Calu3 (cell line): Measurements from ENCODE around the gene POTEE. TPM values are rescaled to one million over a fixed set of nuclear protein-coding genes. Genes with fewer than 3 reads are reported as not detected.
"Not testable (repeated sequence)": the region's sequence is repeated elsewhere in the genome, so short reads cannot be mapped to it uniquely, and the experiment has no call there.

Source experiments
- BruUV-seq: library from RNA; stranded (reverse); fragments of 400-500 nt; replicated peaks from 2 replicates; lab custom pipeline; 2021; lab: Mats Ljungman, UMichigan
- CTCF ChIA-PET: fragments of 300-600 bp; sonication (Branson Sonifier 250); formaldehyde crosslinking; loops from one replicate; lab custom pipeline; 2022; ENCODE audit warnings: antibody characterized with exemption; lab: Charles Lee
- DNase-seq: peaks from one replicate; pipeline ENCODE4 v3.0.0; 2022
- H3K27ac Mint-ChIP-seq: one replicate; pipeline ENCODE4 v1.8.0; 2022; ENCODE audit warnings: mixed read lengths; ENCODE audit not compliant: unreplicated experiment
- H3K27me3 Mint-ChIP-seq: one replicate; pipeline ENCODE4 v1.8.0; 2022; ENCODE audit warnings: mixed read lengths; ENCODE audit not compliant: unreplicated experiment
- H3K36me3 Mint-ChIP-seq: one replicate; pipeline ENCODE4 v1.8.0; 2022; ENCODE audit warnings: mild to moderate bottlenecking, moderate library complexity, mixed read lengths; ENCODE audit not compliant: insufficient read depth, unreplicated experiment
- H3K4me1 Mint-ChIP-seq: one replicate; pipeline ENCODE4 v1.8.0; 2022; ENCODE audit warnings: mild to moderate bottlenecking, low read depth, mixed read lengths; ENCODE audit not compliant: unreplicated experiment
- H3K4me3 Mint-ChIP-seq: one replicate; pipeline ENCODE4 v1.8.0; 2022; ENCODE audit warnings: mild to moderate bottlenecking, low read depth, moderate library complexity, mixed read lengths; ENCODE audit not compliant: unreplicated experiment
- H3K9me3 Mint-ChIP-seq: one replicate; pipeline ENCODE4 v1.8.0; 2022; ENCODE audit warnings: low read depth, mixed read lengths; ENCODE audit not compliant: unreplicated experiment
- intact Hi-C: fragments of 100-400 bp; cut with micrococcal nuclease; formaldehyde crosslinking; loops from one replicate; pipeline ENCODE4 v1.10.0; 2022; ENCODE audit not compliant: unreplicated experiment
- total RNA-seq: library from RNA; stranded (reverse); gene quantifications from 2 replicates; pipeline ENCODE4 v1.2.3, GENCODE V29; 2022
- TF ChIP-seq, protein P1 (sequence below): fragments of 200-600 bp; IDR thresholded peaks from one replicate; pipeline ENCODE4 v1.8.0; 2022; ENCODE audit warnings: antibody characterized with exemption; ENCODE audit not compliant: unreplicated experiment

POTEE gene
- total RNA-seq, 1 experiment from 2014 or later, result 0.31 TPM

GRCh38 chr2:131201098-131201497 lies 8.2 kb upstream of the POTEE start:
- intact Hi-C loops, result no loop called here
- H3K27ac Mint-ChIP-seq, result no peak overlapping the region
- no peaks in the 10 kb centered on the region for H3K9me3 Mint-ChIP-seq
- no peak for DNase-seq
- H3K36me3 Mint-ChIP-seq, result no peaks in the 10 kb centered on the region
- CTCF ChIA-PET, result no interaction called here
- no TSS peak for BruUV-seq
- H3K4me1 Mint-ChIP-seq, result peaks cover 8% of the 10 kb centered on the region
- no peak overlapping the region for H3K4me3 Mint-ChIP-seq
- no peaks in the 10 kb centered on the region for H3K27me3 Mint-ChIP-seq
- TF ChIP-seq, protein P1, sequence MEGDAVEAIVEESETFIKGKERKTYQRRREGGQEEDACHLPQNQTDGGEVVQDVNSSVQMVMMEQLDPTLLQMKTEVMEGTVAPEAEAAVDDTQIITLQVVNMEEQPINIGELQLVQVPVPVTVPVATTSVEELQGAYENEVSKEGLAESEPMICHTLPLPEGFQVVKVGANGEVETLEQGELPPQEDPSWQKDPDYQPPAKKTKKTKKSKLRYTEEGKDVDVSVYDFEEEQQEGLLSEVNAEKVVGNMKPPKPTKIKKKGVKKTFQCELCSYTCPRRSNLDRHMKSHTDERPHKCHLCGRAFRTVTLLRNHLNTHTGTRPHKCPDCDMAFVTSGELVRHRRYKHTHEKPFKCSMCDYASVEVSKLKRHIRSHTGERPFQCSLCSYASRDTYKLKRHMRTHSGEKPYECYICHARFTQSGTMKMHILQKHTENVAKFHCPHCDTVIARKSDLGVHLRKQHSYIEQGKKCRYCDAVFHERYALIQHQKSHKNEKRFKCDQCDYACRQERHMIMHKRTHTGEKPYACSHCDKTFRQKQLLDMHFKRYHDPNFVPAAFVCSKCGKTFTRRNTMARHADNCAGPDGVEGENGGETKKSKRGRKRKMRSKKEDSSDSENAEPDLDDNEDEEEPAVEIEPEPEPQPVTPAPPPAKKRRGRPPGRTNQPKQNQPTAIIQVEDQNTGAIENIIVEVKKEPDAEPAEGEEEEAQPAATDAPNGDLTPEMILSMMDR, result no peak

- not testable (repeated sequence) for H3K4me1 Mint-ChIP-seq, H3K9me3 Mint-ChIP-seq, H3K27me3 Mint-ChIP-seq
Observed at GRCh38 chr2:131207839-131208238, 1.5 kb upstream of the POTEE start.

GRCh38 chr2:131209773-131210104 lies 403 bp downstream of the POTEE start:
- H3K4me1 Mint-ChIP-seq, H3K27me3 Mint-ChIP-seq, intact Hi-C loops, DNase-seq, H3K4me3 Mint-ChIP-seq, BruUV-seq, H3K36me3 Mint-ChIP-seq, CTCF ChIA-PET, H3K27ac Mint-ChIP-seq, H3K9me3 Mint-ChIP-seq: not testable (repeated sequence)

More at GRCh38 chr2:131207839-131208238, 1.5 kb upstream of the POTEE start:
- H3K36me3 Mint-ChIP-seq, H3K4me3 Mint-ChIP-seq, CTCF ChIA-PET, H3K27ac Mint-ChIP-seq, DNase-seq, BruUV-seq, intact Hi-C loops: not testable (repeated sequence)

DNA sequence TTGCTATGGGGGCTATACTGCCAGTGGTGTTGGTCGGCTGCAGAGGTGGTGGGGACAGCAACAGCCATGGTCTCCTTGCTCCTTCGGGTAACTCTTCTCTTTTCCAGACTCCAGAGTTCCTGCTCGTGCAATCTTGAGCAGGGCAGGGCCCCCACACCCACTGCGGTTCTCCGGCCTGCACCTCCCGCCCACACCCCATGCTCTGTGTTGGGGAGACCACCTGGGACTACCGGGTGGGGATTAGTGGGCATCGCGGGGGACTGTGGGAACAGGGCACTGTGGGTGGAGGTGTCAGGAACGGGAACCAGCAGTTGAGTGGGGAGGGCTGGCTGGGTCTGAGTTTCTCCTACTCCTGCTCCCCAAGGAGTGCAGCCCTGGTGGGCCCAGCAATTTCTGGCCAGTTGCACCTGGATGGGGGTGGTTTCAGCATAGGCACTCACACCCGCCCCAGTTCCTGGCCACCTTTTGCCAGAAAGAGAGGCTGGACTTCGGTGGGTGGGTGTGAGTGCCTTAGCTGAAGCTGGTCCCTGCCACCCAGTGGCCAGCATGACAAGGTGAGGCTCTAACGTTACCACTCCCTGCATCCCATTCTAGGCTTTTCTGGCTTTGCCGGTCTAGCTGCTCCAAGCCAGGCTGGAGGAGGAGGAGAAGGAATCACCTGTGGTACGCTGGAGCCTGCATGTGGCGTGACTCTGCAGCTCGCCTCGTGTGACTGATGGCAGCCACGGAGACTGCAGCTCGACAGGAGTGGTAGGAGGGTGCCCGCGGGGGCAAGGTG lies 1.3 kb downstream of the POTEE start:
- CTCF ChIA-PET, intact Hi-C loops, H3K27me3 Mint-ChIP-seq, H3K27ac Mint-ChIP-seq, H3K9me3 Mint-ChIP-seq, BruUV-seq, H3K36me3 Mint-ChIP-seq, H3K4me1 Mint-ChIP-seq, H3K4me3 Mint-ChIP-seq, DNase-seq: not testable (repeated sequence)

DNA sequence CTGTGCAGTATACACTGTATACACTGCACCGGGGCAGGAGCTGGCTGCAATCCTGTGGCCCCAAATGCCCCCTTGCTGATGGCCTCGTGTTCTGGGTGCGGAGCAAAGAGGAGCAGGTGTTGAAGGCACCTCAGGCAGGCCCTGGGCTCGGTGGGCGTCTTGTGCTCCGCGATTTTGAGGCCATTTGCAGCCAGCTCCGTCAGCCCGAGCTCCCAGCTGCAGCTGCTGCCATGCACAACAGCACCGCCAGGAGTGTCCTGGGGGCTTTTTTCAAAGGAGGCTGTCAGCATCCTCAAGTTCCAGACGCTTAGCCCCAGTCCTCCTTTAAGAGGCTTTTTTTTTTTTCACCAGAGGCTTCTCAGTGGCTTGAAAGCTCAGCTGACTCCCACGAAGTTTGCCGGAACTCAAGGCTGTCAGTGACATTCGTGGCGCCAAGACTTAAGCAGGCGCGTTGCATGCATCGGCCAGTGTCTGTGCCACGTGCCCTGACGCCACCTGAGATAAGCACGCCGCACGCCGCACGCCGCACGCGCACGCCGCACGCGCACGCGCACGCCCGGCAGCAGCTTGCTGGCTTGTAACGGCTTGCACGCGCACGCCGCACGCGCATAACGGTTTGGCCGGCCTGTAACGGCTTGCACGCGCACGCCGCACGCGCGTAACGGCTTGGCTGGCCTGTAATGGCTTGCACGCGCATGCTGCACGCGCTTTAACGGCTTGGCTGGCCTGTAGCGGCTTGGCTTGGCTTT lies 8.1 kb downstream of the POTEE start:
- H3K4me1 Mint-ChIP-seq, H3K27me3 Mint-ChIP-seq, intact Hi-C loops, H3K36me3 Mint-ChIP-seq, H3K27ac Mint-ChIP-seq, BruUV-seq, H3K9me3 Mint-ChIP-seq, DNase-seq, H3K4me3 Mint-ChIP-seq: not testable (repeated sequence)
- CTCF ChIA-PET, result interaction anchor here (0.6 kb wide), 1 partner anchor 132 kb away, joined by 3 read pairs; no protein-coding TSS in a partner anchor

DNA sequence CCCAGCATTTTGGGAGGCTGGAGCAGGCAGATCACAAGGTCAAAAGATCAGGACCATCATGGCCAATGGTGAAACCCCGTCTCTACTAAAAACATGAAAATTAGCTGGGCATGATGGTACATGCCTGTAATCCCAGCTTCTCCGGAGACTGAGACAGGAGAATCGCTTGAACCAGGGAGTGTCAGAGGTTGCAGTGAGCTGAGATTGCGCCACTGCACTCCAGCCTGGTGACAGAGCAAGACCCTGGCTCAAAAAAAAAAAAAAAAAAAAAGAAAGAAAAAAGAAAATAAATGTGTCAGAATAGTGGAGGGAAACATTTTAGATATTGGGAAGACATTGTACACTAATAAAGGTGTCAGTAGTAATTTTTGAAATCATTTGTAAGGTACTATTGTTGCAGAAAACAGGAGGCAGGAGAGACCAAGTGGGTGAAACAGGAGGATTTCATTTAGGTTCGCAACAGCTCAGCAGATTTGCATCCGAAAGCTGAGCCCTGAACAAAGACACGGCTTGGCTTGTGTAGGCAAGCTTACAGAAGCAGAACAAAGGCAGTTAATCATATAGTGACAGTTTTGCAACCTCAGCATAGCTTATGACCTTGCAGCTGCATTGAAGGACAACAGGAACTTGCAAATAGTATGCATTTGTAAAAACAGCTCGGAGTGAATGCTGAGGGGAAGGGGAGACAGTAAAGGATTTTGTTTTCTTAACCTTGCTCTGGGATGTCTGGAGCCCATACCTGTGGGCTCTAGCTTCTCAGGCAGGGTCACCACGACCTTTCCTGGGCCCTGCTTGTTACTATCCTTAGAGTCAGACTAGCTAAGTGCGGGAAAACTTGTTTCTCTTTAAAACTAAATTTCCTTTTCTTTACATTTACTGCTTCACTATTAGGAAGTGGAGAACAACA lies 26.5 kb downstream of the POTEE start:
- DNase-seq, H3K4me1 Mint-ChIP-seq, BruUV-seq, H3K36me3 Mint-ChIP-seq, H3K27me3 Mint-ChIP-seq, H3K27ac Mint-ChIP-seq, CTCF ChIA-PET, intact Hi-C loops, H3K9me3 Mint-ChIP-seq, H3K4me3 Mint-ChIP-seq: not testable (repeated sequence)

Other genes with a start within 250 kb of the POTEE start
- 89.7 and 111 TPM in 2 replicates for gene FAM168B, start 116.1 kb upstream of the POTEE start, total RNA-seq
- gene PLEKHB2, start 104.2 kb upstream of the POTEE start, total RNA-seq, result 112 and 113 TPM in 2 replicates
- gene RAB6D, start 154.6 kb downstream of the POTEE start, total RNA-seq, result 0.17 and 0.24 TPM in 2 replicates